ENCODE data around the gene LRFN2. TPM values are rescaled to one million over a fixed set of nuclear protein-coding genes. Genes with fewer than 3 reads are reported as not detected.

The LRFN2 gene
- total RNA-seq, 4 donors from 2014 or later, result 0.14 to 0.34 TPM; not detected in 2

DNA sequence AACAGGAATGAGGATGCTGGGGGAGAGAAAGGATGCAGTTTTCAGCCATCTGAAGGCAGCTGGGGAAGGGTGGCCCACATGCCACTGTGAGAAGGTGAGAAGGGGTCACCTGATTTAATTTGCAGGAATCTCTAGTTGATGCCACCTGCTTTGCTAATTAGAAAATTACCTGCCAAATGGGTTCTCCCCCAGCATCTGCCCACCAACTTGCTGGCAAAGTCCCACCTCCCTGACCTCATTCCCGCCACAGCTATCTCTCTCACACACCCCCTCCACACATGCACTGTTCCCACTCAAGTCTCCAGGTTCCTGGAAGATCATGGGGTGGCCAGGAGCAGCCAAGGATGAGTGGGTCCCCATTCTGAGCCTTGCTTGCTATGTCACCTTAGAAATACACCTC, 70.7 kb downstream of the LRFN2 start:
- no peak overlapping the region for H3K27ac ChIP-seq
- H3K9me3 ChIP-seq, result no peaks in the 10 kb centered on the region
- TF ChIP-seq, protein P1, sequence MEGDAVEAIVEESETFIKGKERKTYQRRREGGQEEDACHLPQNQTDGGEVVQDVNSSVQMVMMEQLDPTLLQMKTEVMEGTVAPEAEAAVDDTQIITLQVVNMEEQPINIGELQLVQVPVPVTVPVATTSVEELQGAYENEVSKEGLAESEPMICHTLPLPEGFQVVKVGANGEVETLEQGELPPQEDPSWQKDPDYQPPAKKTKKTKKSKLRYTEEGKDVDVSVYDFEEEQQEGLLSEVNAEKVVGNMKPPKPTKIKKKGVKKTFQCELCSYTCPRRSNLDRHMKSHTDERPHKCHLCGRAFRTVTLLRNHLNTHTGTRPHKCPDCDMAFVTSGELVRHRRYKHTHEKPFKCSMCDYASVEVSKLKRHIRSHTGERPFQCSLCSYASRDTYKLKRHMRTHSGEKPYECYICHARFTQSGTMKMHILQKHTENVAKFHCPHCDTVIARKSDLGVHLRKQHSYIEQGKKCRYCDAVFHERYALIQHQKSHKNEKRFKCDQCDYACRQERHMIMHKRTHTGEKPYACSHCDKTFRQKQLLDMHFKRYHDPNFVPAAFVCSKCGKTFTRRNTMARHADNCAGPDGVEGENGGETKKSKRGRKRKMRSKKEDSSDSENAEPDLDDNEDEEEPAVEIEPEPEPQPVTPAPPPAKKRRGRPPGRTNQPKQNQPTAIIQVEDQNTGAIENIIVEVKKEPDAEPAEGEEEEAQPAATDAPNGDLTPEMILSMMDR (IDR thresholded peaks at IDR 0.05), result no peak
- no peak for TF ChIP-seq POLR2A (IDR thresholded peaks at IDR 0.05)
- no peaks in the 10 kb centered on the region for H3K27me3 ChIP-seq
- DNase-seq, result no peak
- H3K4me3 ChIP-seq, result no peak overlapping the region
- intact Hi-C loops (cut with DNase I; ENCODE audit: low total_unique reads), result no loop called here
- no peaks in the 10 kb centered on the region for H3K4me1 ChIP-seq
- H3K36me3 ChIP-seq, result no peaks in the 10 kb centered on the region

DNA sequence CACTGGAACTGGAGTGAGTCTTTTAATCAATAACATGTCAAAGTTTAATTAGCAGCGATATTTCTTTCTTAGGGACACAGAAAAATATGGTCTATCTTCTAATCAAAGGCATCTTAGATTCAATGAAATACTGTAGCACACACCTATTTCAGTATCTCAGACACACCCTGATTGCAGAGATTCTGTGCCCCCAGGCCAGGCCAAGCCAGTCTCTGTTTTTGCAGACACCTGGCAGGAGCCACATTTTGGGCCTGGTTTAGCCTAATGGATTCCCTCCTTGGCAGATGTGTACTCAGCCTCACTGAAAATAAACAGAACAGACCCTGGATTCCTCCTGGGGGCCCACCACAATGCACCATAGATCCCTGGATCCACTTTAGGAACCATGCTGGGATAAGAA, 74.8 kb downstream of the LRFN2 start:
- Histone ChIP-seq H3K27ac (no peak overlapping the region), H3K36me3 (no peaks in the 10 kb centered on the region), H3K27me3 (no peaks in the 10 kb centered on the region), H3K9me3 (no peaks in the 10 kb centered on the region), H3K4me3 (no peak overlapping the region), H3K4me1 (no peaks in the 10 kb centered on the region)
- no peak for TF ChIP-seq POLR2A (IDR thresholded peaks at IDR 0.05)
- TF ChIP-seq, protein P1 (IDR thresholded peaks at IDR 0.05), result no peak
- no peak for DNase-seq
- intact Hi-C loops (cut with DNase I; ENCODE audit: low total_unique reads), result no loop called here

DNA sequence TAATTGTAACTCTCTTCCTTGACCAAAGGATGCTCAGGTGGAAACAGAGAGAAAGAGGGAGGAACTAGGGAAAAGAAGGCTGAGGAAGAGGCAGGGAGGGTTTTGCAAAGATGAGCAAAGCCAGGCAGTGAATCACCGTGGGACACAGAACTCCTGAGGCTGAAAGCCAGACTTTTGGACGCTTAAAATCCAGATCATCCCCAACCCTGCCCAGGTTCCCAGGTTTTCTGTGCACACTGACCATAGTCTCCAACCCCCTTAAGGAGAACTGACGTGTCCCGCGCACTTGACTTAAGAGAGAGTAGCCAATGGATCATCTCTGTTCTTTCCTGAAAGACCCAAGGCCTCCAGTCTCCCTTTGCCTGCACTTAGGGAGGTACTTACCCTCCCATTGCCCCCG, 75.3 kb downstream of the LRFN2 start:
- intact Hi-C loops (cut with DNase I; ENCODE audit: low total_unique reads), result no loop called here
- Histone ChIP-seq H3K27ac (no peak overlapping the region), H3K9me3 (no peaks in the 10 kb centered on the region), H3K4me3 (no peak overlapping the region), H3K36me3 (no peaks in the 10 kb centered on the region), H3K27me3 (no peaks in the 10 kb centered on the region), H3K4me1 (no peaks in the 10 kb centered on the region)
- no peak for DNase-seq
- TF ChIP-seq POLR2A (IDR thresholded peaks at IDR 0.05), result no peak

DNA sequence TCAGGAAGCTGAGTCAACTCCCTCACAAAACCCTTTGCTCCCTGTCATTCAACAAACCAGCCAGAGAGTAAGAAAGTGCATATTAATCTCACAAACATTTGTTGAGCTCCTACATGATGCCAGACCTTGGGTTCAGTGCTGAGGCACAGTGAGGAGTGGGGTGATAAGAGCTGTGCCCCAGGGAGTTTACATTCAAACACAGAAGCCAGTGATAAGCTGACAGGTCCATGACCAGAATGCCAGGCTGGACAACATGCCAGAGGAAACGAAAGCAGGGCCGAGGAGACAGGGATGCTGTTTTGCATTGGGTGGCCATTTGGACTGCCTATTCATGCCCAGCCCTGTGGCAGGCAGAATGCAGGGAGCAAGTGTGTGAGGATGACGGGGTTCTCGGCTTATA, 76.7 kb downstream of the LRFN2 start:
- TF ChIP-seq, protein P1 (IDR thresholded peaks at IDR 0.05), result no peak
- TF ChIP-seq POLR2A (IDR thresholded peaks at IDR 0.05), result no peak
- H3K4me3 ChIP-seq, result no peak overlapping the region
- H3K9me3 ChIP-seq, result no peaks in the 10 kb centered on the region
- intact Hi-C loops (cut with DNase I; ENCODE audit: low total_unique reads), result no loop called here
- no peaks in the 10 kb centered on the region for H3K4me1 ChIP-seq
- H3K27me3 ChIP-seq, result no peaks in the 10 kb centered on the region
- DNase-seq, result no peak
- H3K27ac ChIP-seq, result no peak overlapping the region
- no peaks in the 10 kb centered on the region for H3K36me3 ChIP-seq

DNA sequence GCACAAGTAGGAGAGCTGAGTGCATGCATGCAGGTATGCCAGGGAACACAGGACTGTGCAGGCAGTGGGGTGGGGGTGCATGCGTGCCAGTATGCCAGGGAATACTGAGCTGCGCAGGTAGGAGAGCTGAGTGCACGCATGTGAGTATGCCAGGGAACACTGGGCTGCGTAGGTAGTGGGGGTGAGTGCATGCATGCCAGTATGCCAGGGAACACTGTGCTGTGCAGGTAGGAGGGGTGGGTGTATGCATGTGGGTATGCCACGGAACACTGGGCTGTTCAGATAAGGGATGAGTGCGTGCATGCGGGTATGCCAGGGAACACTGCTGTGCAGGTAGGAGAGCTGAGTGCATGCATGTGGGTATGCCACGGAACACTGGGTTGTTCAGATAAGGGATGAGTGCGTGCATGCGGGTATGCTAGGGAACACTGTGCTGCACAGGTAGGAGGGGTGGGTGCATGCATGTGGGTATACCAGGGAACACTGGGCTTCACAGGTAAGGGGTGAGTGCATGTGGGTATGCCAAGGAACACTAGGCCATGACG, 77.4 kb downstream of the LRFN2 start:
- Histone ChIP-seq H3K9me3 (no peaks in the 10 kb centered on the region), H3K4me3 (no peak overlapping the region), H3K36me3 (no peaks in the 10 kb centered on the region), H3K27me3 (no peaks in the 10 kb centered on the region), H3K27ac (no peak overlapping the region), H3K4me1 (no peaks in the 10 kb centered on the region)
- intact Hi-C loops (cut with DNase I; ENCODE audit: low total_unique reads), result no loop called here
- DNase-seq, result no peak
- TF ChIP-seq, protein P1 (IDR thresholded peaks at IDR 0.05), result no peak
- TF ChIP-seq POLR2A (IDR thresholded peaks at IDR 0.05), result no peak

DNA sequence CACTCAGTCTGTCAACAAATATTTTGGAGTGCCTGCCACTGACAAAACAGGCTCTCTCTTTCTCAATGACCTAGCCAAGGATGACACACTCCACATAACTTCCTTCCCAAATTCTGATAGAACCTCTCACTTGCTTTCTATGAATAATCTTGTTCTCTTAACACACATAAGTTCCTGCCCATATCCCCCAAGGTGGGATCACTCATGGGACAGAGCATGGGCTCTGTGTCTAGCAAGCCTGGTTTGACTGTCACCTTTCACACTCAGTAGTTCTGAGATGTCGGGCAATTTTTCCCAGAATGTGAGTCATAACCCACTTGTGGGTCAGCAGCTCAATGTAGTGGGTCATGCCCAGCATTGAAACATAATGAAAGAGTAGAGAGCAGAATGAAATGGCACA, 78.1 kb downstream of the LRFN2 start:
- Histone ChIP-seq H3K36me3 (no peaks in the 10 kb centered on the region), H3K27me3 (no peaks in the 10 kb centered on the region), H3K4me3 (no peak overlapping the region), H3K4me1 (no peaks in the 10 kb centered on the region), H3K27ac (no peak overlapping the region), H3K9me3 (no peaks in the 10 kb centered on the region)
- TF ChIP-seq, protein P1 (IDR thresholded peaks at IDR 0.05), result no peak
- TF ChIP-seq POLR2A (IDR thresholded peaks at IDR 0.05), result no peak
- DNase-seq, result no peak
- intact Hi-C loops (cut with DNase I; ENCODE audit: low total_unique reads), result no loop called here
